GM18526 (cell line): ENCODE data around the gene FXYD5.

ENCODE experiments used
- POLR2A ChIP-seq: IDR thresholded peaks from 3 replicates; pipeline ENCODE4 v1.6.1; 2011; ENCODE audit not compliant: insufficient read length; ENCODE audit errors: extremely low read depth

FXYD5 gene

DNA sequence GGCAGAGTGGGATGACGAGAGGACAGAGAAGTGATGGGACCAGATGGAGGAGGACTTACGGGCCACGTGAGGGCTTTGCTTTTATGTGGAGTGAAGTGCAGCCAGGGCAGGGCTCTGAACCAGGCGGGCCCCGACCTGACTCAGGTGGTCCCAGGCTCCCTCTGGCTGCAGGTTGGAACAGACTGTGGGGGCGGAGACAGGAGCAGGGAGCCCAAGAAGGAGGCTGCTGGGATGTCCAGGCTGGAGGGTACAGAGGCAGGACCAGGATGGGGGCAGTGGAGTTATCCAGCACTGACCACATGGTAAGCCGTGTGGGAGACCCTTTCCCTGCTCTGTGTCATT is 2.1 kb downstream of the FXYD5 start:
- TF ChIP-seq POLR2A, result no peak

DNA sequence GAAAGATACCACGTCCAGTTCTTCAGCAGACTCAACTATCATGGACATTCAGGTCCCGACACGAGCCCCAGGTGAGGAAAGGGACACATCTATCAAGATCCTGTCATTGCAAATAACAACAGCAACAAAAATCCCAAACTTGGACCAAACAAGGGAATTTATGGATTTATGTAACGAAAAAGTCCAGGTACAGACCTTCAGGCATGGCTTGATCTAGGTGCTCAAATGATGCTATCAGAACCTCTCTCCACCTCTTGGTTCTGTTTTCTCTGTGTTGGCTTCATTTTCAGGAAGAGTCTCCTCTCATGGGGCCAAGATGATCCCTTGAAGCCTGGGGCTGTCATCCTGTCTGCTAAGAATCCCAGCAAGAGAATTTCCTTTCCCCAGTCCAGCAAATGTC is 2.9 kb downstream of the FXYD5 start:
- TF ChIP-seq POLR2A, result no peak

DNA sequence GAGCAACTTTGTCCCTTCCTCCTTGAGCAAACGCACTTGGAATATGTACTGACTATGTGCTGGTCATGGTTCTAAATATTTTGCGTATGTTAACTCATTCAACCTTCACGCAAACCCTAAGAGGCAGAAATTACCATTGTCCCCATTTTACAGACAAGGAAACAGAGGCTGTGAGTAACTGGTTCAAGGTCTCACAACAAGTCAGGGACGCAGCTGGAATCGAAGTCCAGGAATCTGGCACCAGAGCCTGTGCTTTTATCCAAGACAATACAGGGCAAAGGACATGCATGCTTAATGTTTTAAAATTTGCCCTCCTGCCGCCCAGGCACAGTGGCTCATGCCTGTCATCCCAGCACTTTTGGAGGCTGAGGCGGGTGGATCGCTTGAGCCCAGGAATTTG is 5.1 kb downstream of the FXYD5 start:
- TF ChIP-seq POLR2A, result no peak

DNA sequence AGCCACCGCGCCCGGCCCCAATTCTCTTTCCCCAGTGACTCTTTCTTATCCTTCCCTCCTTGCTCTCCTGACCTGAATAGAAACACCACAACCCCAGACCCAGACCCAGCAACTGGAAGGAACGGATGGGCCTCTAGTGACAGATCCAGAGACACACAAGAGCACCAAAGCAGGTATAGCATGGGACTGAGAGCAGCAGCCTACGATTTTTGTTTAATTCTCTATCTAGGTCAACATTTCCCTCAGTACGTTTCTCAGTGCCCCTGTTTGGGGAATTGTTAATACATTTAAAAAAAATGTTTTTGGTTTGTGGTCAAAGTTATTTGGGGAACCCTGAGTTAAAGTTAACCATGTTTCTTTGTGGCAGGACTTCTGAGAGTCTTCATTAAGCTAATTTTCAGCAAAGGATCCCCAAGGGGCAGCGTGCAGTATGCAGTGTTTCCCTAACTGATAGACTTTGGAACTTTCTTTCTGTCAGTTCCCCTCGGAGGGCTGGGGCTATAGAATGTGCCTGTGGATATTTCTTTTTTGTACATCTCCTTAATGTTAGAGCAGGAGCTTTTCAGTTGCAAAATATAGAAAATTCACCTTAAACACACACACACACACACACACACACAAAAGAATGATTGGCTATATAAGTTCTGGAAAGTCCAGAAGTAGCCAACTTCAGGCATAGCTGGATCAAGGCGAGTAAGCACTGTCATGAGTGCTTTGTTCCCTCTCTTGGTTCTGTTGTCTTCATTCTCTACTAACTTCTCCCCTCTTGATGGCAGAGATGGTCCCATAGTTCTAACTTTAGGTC is 6.3 kb downstream of the FXYD5 start:
- no peak for TF ChIP-seq POLR2A

DNA sequence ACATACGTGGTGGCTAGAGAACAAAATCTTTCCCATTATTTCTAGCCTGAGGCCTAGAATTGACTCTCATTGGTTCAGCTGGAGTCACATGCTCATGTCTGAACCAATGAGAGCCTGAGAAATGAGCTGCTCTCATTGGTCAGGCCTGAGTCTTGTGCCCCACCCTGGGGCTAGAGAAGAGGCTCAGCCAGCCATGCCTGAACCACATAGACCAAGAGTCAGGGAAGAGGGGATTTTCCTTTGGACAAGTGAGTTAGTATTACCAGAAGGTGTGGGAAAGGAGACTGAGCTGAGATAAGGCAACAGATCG is 6.9 kb downstream of the FXYD5 start:
- no peak for TF ChIP-seq POLR2A

DNA sequence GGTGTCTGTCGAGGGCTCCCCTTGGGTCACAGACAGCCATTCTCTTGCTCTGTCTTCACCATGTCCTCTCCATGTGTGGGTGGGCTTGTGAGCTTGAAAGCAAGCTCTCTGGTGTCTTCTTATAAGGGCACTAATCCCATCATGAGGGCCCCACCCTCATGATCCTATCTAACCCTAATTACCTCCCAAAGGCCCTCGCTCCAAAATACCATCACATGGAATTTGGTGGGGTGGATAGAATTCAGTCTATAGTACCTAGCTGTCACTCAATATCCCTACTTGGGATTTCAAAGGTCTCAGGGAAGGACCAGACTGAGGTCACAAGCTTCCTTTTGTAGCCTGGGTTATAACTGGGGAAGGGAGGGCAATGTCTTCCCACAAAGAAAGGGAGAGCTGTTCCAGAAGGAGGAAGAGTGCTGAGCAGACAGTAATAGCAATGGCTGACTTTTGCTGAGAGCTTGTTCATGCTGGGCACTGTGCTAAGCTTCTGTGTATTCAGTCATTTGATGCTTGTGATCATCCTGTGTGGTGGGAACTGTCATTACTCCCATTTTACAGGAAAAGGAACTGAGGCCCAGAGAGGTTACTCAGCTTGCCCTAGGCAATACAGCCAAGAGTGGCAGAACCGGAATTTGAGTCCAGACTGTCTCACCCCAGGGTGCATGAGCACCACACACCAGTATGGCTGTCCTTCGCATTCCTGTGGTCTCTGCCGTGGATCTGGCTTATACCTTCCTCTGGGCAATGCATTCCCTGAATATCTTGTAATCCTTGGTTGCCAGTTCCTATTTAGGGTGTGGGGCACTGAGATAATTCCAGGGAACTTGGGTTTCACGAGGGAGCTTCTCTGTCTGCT is 8.2 kb downstream of the FXYD5 start:
- no peak for TF ChIP-seq POLR2A

DNA sequence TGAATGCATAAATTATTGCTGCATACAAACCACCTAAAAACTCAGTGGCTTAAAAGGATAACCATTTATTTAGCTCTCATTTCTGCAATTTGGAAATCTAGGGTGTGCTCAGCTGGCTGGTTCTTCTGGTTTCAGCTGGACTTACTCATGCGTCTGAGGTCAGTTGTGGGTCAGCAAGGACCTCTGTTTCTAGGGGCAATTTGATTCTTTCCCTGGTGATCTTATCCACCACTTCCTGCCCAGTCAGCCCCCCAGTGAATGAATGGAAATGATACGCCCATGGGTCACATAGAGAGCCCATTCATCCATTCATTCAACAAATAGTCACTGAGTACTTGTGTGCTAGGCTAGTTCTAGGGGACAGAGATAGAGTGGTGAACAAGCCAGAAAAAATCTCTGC is 9.9 kb downstream of the FXYD5 start:
- TF ChIP-seq POLR2A, result no peak

DNA sequence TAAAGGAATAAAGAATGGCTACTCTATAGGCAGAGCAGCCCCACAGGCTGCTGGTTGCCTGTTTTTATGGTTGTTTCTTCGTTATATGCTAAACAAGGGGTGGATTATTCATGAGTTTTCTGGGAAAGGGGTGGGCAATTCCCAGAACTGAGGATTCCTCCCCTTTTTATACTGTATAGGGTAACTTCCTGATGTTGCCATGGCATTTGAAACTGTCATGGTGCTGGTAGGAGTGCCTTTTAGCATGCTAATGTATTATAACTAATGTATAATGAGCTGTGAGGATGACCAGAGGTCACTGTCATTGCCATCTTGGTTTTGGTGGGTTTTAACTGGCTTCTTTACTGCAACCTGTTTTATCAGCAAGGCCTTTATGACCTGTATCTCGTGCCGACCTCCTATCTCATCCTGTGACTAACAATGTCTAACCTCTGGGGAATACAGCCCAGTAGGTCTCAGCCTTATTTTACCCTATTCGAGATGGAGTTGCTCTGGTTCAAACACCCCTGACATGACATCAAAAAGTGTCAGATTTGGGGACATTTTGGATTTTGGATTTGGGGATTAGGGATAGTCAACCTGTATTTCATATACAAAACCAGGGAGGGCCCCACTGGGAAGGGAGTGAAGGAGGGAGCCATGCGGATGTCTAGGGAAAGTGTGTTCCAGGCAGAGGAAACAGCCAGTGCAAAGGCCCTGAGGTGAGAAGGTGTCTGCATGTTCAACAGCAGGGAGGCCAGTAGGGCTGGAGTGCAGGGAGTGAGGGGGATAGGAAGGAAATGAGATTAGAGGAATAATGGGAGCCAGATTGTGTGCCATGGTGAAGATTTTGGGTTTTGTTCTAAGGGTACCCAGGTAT is 10.9 kb downstream of the FXYD5 start:
- no peak for TF ChIP-seq POLR2A

DNA sequence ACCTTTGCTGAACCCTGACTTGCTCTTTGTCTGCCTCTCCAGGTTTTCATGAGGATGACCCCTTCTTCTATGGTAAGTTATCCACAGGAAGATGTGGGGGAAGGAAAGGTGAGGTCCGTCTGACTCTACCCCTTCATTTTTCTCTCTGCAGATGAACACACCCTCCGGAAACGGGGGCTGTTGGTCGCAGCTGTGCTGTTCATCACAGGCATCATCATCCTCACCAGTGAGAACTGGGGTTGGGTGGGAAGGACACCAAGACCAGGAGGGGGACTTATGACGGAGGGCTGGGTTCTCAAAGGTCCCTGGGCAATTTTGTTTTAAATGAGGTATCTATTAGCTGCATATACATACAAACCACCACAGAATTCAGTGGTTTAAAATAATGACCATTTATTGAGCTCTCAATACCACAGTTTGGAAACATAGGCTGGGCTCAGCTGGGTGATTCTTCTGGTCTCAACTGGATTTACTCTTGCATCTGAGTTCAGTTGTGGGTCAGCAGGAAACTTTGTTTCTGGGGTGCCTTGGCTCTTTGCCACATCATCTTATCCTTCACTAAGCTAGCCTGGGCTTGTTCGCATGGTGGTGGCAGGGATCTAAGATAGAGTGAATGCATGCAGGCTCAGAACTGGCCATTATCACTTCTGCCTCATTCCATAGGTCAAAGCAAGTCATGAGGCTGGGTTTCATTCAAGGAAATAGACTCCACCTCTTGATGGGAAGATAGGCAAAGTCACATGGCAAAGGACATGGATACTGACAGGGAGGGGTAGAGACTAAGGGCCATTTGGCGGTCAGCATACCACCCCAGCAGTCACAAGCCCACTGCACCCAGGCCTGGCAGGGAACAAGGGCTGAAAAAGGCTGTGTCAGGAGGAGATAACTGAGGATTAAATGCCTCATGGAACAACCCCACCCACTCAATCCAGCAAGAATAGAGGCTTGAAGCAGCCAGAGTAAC is 11.8 kb downstream of the FXYD5 start:
- TF ChIP-seq POLR2A, result no peak

DNA sequence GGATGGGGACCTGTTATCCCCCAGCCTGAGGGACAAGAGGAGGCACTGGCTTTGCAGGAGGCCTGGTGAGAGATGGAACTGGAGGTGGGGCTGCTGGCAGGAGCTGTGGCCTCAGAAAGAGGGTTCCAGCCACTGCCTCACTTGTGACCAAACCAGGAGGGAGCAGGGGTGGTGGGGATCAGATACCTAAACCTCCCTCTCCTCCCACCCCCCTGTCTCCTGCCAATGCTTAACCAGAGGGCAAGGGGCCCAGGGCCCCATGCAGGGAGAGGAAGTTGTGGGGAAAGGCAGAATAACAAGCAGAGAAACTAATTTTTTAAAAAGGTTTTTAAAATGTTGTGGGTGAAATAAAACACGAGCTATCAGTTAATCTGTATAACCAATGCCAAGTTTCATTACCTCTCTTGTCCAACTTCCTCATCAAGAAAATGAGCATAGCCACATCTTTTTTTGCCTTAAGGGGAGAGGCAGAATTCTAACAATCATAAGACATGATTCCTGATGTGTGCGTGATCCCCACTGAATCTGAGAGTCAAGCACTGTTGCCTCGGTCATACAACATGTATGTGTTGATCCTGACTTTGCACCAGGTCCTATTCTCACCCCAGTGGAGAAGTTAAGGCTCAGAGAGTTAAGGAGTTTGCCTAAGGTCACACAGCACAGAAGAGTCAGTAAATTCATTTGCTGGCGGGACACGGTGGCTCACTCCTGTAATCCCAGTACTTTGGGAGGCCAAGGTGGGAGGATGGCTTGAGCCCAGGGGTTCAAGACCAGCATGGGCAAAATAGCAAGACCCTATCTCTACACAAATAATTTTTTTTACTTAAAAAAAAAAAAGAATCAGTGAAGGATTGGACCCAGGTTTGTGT is 12.9 kb downstream of the FXYD5 start:
- no peak for TF ChIP-seq POLR2A

DNA sequence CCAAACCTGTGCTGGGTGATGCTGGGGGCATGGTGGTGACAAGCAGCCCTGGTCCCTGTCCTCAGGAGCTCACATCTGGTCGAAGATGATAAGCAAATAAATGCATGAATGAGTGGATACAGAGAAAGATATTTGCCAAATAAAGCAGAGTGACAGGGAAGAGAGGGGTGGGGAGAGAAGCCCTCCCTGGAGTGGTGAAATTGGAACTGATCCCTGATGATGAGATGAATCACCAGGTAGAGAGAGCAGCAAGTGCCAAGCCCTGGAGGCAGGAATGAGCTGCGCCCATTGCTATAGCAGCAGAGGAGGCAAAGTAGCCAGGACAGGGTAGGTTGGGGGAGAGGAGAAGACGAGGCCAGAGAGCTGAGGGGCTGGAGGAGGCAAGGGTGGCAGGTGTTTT is 13.7 kb downstream of the FXYD5 start:
- TF ChIP-seq POLR2A, result no peak

DNA sequence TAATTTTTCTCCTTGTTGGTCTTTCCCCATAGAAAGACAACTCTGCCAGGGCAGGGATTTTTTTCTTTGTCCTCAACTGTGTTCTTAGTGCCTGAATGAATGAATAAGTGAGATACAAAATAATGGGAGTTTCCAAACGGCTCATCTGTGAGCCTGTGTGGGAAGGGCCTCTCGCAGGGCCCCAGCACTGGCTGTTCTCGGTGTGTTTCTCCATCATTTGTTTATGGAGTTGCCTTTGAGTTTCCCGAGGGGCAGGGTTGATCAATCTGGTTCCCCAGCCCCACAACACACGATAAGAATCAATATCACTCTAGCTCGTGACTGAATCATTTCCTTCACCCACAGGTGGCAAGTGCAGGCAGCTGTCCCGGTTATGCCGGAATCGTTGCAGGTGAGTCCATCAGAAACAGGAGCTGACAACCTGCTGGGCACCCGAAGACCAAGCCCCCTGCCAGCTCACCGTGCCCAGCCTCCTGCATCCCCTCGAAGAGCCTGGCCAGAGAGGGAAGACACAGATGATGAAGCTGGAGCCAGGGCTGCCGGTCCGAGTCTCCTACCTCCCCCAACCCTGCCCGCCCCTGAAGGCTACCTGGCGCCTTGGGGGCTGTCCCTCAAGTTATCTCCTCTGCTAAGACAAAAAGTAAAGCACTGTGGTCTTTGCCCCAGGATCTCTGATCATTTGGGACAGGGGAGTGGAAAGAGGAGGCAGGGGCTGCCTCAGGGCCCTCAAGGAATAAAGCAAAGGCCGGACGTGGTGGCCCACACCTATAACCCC is 14.9 kb downstream of the FXYD5 start:
- no peak for TF ChIP-seq POLR2A
